ENCODE results near the gene NFATC2.

The NFATC2 gene

GRCh38 chr20:51378171-51378928, 164.2 kb downstream of the NFATC2 start:
- no peak for TF ChIP-seq CTCF (IDR thresholded peaks at IDR 0.05; ENCODE audit: extremely low read depth, missing control alignments)
- no peak for DNase-seq (ENCODE audit: low spot score)

- DNase-seq (ENCODE audit: low spot score) = no peak
- TF ChIP-seq CTCF (IDR thresholded peaks at IDR 0.05; ENCODE audit: extremely low read depth, missing control alignments) = no peak
These were observed 165.4 kb downstream of the NFATC2 start for GRCh38 chr20:51377132-51377531.

- DNase-seq (ENCODE audit: low spot score) = no peak
- no peak for TF ChIP-seq CTCF (IDR thresholded peaks at IDR 0.05; ENCODE audit: extremely low read depth, missing control alignments)
These were observed 166.4 kb downstream of the NFATC2 start for GRCh38 chr20:51376111-51376510.

GRCh38 chr20:51375561-51375960, 167.0 kb downstream of the NFATC2 start:
- no peak for DNase-seq (ENCODE audit: low spot score)
- TF ChIP-seq CTCF (IDR thresholded peaks at IDR 0.05; ENCODE audit: extremely low read depth, missing control alignments) = no peak

- no peak for TF ChIP-seq CTCF (IDR thresholded peaks at IDR 0.05; ENCODE audit: extremely low read depth, missing control alignments)
- no peak for DNase-seq (ENCODE audit: low spot score)
These were observed 167.6 kb downstream of the NFATC2 start for GRCh38 chr20:51374961-51375360.

- no peak for DNase-seq (ENCODE audit: low spot score)
- no peak for TF ChIP-seq CTCF (IDR thresholded peaks at IDR 0.05; ENCODE audit: extremely low read depth, missing control alignments)
These were observed 168.1 kb downstream of the NFATC2 start for GRCh38 chr20:51374456-51374830.

- TF ChIP-seq CTCF (IDR thresholded peaks at IDR 0.05; ENCODE audit: extremely low read depth, missing control alignments) = no peak
- no peak for DNase-seq (ENCODE audit: low spot score)
These were observed 168.6 kb downstream of the NFATC2 start for GRCh38 chr20:51373713-51374455.
